SK-N-SH treated with all-trans-retinoic acid at 6 μM for 48 hours (cell line): ENCODE measurements around the gene KMT2A.

ENCODE experiments used
- ATAC-seq: fragments of 200-7000 bp; cut with Tn5 transposase; 3 replicates; pipeline ENCODE4 v1.9.1; 2020; ENCODE audit warnings: mild to moderate bottlenecking, moderate library complexity
- ARNTL ChIP-seq: fragments of 450-650 bp; formaldehyde crosslinking; IDR thresholded peaks from 2 replicates; pipeline ENCODE4 v1.5.0; 2020; ENCODE audit warnings: low read depth, mild to moderate bottlenecking, moderate library complexity, borderline replicate concordance
- BACH2 ChIP-seq: fragments of 250-450 bp; sonication (Bioruptor Pico); IDR thresholded peaks from 2 replicates; pipeline ENCODE4 v1.9.0; 2021; ENCODE audit warnings: mild to moderate bottlenecking, borderline replicate concordance
- CSDC2 ChIP-seq: fragments of 250-450 bp; sonication (Bioruptor Pico); IDR thresholded peaks from 2 replicates; pipeline ENCODE4 v1.5.0; 2020; ENCODE audit warnings: mild to moderate bottlenecking, moderate library complexity
- GLIS3 ChIP-seq: fragments of 250-450 bp; sonication (Bioruptor Pico); IDR thresholded peaks from 2 replicates; pipeline ENCODE4 v1.5.0; 2020; ENCODE audit warnings: mild to moderate bottlenecking, moderate library complexity
- ISL1 ChIP-seq: fragments of 250-450 bp; sonication (Bioruptor Pico); IDR thresholded peaks from 2 replicates; pipeline ENCODE4 v2.1.2; 2022; ENCODE audit warnings: mild to moderate bottlenecking, moderate library complexity
- OSR1 ChIP-seq: fragments of 250-450 bp; sonication (Bioruptor Pico); IDR thresholded peaks from 2 replicates; pipeline ENCODE4 v1.8.0; 2022; ENCODE audit warnings: moderate library complexity, mild to moderate bottlenecking, inconsistent platforms
- PPARA ChIP-seq: fragments of 250-450 bp; sonication (Bioruptor Pico); IDR thresholded peaks from 2 replicates; pipeline ENCODE4 v1.5.0; 2020; ENCODE audit warnings: mild to moderate bottlenecking, borderline replicate concordance
- RARB ChIP-seq: fragments of 250-450 bp; sonication (Bioruptor Pico); IDR thresholded peaks from 2 replicates; pipeline ENCODE4 v1.8.0; 2021; ENCODE audit warnings: mild to moderate bottlenecking, moderate library complexity
- SNAI2 ChIP-seq: fragments of 250-450 bp; sonication (Bioruptor Pico); IDR thresholded peaks from 2 replicates; pipeline ENCODE4 v1.5.0; 2020; ENCODE audit warnings: mild to moderate bottlenecking, moderate library complexity
- TOX ChIP-seq: fragments of 250-450 bp; sonication (Bioruptor Pico); IDR thresholded peaks from 2 replicates; pipeline ENCODE4 v1.8.0; 2021; ENCODE audit warnings: mild to moderate bottlenecking, moderate library complexity, borderline replicate concordance
- ZC3H10 ChIP-seq: fragments of 250-450 bp; sonication (Bioruptor Pico); IDR thresholded peaks from 2 replicates; pipeline ENCODE4 v1.5.1; 2021; ENCODE audit warnings: mild to moderate bottlenecking, moderate library complexity
- ZFP3 ChIP-seq: fragments of 250-450 bp; sonication (Bioruptor Pico); IDR thresholded peaks from 2 replicates; pipeline ENCODE4 v1.5.0; 2020; ENCODE audit warnings: mild to moderate bottlenecking, moderate library complexity
- ZFP30 ChIP-seq: fragments of 450-650 bp; formaldehyde crosslinking; IDR thresholded peaks from 2 replicates; pipeline ENCODE4 v1.5.0; 2022; ENCODE audit warnings: mild to moderate bottlenecking, moderate library complexity
- ZNF565 ChIP-seq: fragments of 450-650 bp; formaldehyde crosslinking; conservative IDR thresholded peaks from 2 replicates; pipeline ENCODE4 v1.5.0; 2020; ENCODE audit warnings: low read depth, mild to moderate bottlenecking, moderate library complexity
- ZNF70 ChIP-seq: fragments of 450-650 bp; formaldehyde crosslinking; IDR thresholded peaks from 2 replicates; pipeline ENCODE4 v1.5.0; 2020; ENCODE audit warnings: mild to moderate bottlenecking, moderate library complexity
- ZNF8 ChIP-seq: fragments of 450-650 bp; formaldehyde crosslinking; IDR thresholded peaks from 2 replicates; pipeline ENCODE4 v1.5.0; 2020; ENCODE audit warnings: mild to moderate bottlenecking, moderate library complexity
- TF ChIP-seq, protein P1 (sequence below): fragments of 250-450 bp; sonication (Bioruptor Pico); IDR thresholded peaks from 2 replicates; pipeline ENCODE4 v1.8.0; 2020; ENCODE audit warnings: mild to moderate bottlenecking, moderate library complexity, borderline replicate concordance
- TF ChIP-seq, protein P2 (sequence below): fragments of 250-450 bp; sonication (Bioruptor Pico); IDR thresholded peaks from 2 replicates; pipeline ENCODE4 v1.5.1; 2021; ENCODE audit warnings: mild to moderate bottlenecking, moderate library complexity
- TF ChIP-seq, protein P3 (sequence below): fragments of 250-450 bp; sonication (Bioruptor Pico); IDR thresholded peaks from 2 replicates; pipeline ENCODE4 v1.8.0; 2021; ENCODE audit warnings: low read depth, mild to moderate bottlenecking, moderate library complexity, borderline replicate concordance
- TF ChIP-seq, protein P4 (sequence below): fragments of 250-450 bp; sonication (Bioruptor Pico); IDR thresholded peaks from 2 replicates; pipeline ENCODE4 v1.5.1; 2020; ENCODE audit warnings: low read depth, mild to moderate bottlenecking, moderate library complexity
- TF ChIP-seq, protein P5 (sequence below): fragments of 250-450 bp; sonication (Bioruptor Pico); IDR thresholded peaks from 2 replicates; pipeline ENCODE4 v1.5.0; 2020; ENCODE audit warnings: mild to moderate bottlenecking, moderate library complexity

KMT2A gene

DNA sequence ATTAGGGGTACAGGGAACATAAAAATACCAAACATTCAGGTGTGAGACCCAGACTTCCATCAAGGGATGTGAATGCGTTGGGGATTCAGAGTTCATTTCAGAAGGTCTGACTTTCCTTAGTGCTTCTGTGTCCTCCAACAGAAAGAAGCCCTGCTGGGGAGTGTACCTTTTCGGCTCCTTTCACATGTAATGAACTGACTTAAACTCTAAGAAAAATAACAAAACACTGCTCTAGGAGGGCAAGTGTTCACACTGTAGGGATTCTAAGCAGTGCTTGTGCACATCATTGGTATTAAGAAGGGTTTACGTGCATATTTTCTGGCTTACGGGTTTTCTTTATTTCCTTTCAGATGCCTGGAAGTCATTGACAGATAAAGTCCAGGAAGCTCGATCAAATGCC lies 75.3 kb downstream of the KMT2A start:
- no peak for ATAC-seq
- no peak for TF ChIP-seq SNAI2
- no peak for TF ChIP-seq ISL1
- TF ChIP-seq, protein P1, sequence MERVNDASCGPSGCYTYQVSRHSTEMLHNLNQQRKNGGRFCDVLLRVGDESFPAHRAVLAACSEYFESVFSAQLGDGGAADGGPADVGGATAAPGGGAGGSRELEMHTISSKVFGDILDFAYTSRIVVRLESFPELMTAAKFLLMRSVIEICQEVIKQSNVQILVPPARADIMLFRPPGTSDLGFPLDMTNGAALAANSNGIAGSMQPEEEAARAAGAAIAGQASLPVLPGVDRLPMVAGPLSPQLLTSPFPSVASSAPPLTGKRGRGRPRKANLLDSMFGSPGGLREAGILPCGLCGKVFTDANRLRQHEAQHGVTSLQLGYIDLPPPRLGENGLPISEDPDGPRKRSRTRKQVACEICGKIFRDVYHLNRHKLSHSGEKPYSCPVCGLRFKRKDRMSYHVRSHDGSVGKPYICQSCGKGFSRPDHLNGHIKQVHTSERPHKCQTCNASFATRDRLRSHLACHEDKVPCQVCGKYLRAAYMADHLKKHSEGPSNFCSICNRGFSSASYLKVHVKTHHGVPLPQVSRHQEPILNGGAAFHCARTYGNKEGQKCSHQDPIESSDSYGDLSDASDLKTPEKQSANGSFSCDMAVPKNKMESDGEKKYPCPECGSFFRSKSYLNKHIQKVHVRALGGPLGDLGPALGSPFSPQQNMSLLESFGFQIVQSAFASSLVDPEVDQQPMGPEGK = no peak
- TF ChIP-seq OSR1 (CRISPR knock-in tag) = no peak
- TF ChIP-seq, protein P2, sequence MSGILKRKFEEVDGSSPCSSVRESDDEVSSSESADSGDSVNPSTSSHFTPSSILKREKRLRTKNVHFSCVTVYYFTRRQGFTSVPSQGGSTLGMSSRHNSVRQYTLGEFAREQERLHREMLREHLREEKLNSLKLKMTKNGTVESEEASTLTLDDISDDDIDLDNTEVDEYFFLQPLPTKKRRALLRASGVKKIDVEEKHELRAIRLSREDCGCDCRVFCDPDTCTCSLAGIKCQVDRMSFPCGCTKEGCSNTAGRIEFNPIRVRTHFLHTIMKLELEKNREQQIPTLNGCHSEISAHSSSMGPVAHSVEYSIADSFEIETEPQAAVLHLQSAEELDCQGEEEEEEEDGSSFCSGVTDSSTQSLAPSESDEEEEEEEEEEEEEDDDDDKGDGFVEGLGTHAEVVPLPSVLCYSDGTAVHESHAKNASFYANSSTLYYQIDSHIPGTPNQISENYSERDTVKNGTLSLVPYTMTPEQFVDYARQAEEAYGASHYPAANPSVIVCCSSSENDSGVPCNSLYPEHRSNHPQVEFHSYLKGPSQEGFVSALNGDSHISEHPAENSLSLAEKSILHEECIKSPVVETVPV (CRISPR knock-in tag) = no peak
- TF ChIP-seq, protein P3, sequence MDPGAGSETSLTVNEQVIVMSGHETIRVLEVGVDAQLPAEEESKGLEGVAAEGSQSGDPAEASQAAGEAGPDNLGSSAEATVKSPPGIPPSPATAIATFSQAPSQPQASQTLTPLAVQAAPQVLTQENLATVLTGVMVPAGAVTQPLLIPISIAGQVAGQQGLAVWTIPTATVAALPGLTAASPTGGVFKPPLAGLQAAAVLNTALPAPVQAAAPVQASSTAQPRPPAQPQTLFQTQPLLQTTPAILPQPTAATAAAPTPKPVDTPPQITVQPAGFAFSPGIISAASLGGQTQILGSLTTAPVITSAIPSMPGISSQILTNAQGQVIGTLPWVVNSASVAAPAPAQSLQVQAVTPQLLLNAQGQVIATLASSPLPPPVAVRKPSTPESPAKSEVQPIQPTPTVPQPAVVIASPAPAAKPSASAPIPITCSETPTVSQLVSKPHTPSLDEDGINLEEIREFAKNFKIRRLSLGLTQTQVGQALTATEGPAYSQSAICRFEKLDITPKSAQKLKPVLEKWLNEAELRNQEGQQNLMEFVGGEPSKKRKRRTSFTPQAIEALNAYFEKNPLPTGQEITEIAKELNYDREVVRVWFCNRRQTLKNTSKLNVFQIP (CRISPR knock-in tag) = no peak
- TF ChIP-seq ZFP3 (CRISPR knock-in tag) = no peak
- TF ChIP-seq, protein P4, sequence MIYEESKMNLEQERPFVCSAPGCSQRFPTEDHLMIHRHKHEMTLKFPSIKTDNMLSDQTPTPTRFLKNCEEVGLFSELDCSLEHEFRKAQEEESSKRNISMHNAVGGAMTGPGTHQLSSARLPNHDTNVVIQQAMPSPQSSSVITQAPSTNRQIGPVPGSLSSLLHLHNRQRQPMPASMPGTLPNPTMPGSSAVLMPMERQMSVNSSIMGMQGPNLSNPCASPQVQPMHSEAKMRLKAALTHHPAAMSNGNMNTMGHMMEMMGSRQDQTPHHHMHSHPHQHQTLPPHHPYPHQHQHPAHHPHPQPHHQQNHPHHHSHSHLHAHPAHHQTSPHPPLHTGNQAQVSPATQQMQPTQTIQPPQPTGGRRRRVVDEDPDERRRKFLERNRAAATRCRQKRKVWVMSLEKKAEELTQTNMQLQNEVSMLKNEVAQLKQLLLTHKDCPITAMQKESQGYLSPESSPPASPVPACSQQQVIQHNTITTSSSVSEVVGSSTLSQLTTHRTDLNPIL (CRISPR knock-in tag) = no peak
- no peak for TF ChIP-seq CSDC2 (CRISPR knock-in tag)
- TF ChIP-seq BACH2 (CRISPR knock-in tag) = no peak
- TF ChIP-seq PPARA = no peak
- TF ChIP-seq ZFP30 (CRISPR knock-in tag) = no peak
- TF ChIP-seq ZNF565 (CRISPR knock-in tag) = no peak
- TF ChIP-seq ZC3H10 (CRISPR knock-in tag) = no peak
- TF ChIP-seq, protein P5, sequence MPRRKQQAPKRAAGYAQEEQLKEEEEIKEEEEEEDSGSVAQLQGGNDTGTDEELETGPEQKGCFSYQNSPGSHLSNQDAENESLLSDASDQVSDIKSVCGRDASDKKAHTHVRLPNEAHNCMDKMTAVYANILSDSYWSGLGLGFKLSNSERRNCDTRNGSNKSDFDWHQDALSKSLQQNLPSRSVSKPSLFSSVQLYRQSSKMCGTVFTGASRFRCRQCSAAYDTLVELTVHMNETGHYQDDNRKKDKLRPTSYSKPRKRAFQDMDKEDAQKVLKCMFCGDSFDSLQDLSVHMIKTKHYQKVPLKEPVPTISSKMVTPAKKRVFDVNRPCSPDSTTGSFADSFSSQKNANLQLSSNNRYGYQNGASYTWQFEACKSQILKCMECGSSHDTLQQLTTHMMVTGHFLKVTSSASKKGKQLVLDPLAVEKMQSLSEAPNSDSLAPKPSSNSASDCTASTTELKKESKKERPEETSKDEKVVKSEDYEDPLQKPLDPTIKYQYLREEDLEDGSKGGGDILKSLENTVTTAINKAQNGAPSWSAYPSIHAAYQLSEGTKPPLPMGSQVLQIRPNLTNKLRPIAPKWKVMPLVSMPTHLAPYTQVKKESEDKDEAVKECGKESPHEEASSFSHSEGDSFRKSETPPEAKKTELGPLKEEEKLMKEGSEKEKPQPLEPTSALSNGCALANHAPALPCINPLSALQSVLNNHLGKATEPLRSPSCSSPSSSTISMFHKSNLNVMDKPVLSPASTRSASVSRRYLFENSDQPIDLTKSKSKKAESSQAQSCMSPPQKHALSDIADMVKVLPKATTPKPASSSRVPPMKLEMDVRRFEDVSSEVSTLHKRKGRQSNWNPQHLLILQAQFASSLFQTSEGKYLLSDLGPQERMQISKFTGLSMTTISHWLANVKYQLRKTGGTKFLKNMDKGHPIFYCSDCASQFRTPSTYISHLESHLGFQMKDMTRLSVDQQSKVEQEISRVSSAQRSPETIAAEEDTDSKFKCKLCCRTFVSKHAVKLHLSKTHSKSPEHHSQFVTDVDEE (CRISPR knock-in tag) = no peak
- TF ChIP-seq ZNF70 = no peak
- TF ChIP-seq ARNTL = no peak
- no peak for TF ChIP-seq GLIS3 (CRISPR knock-in tag)
- TF ChIP-seq RARB (CRISPR knock-in tag) = no peak
- no peak for TF ChIP-seq TOX (CRISPR knock-in tag)

DNA sequence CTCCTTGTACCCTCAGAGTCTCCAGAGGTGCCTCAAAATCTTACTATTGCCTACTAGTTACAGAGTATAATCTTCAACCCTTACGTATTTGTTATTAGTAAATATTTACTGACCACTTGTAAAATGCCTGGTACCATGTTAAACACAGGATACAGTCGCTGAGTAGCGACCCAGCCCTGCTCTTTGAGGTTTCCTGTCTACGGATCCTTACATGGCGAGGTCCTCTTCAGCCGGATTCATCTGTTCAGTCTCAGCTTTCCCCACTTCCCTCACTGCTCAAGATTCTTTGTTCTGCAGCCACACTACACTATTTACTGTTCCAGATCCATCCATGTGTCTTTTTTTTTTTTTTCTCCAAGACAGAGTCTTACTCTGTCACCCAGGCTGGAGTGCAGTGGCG lies 77.8 kb downstream of the KMT2A start:
- no peak for ATAC-seq
- TF ChIP-seq GLIS3 (CRISPR knock-in tag) (no peak), OSR1 (CRISPR knock-in tag) (no peak), ARNTL (no peak), ZNF8 (no peak), CSDC2 (CRISPR knock-in tag) (no peak), BACH2 (CRISPR knock-in tag) (no peak)
- TF ChIP-seq, protein P3 (CRISPR knock-in tag) = no peak
- TF ChIP-seq, protein P1 = no peak
